GM12865 (cell line): ENCODE measurements around the gene PTPRN2.

Experiments used
- DNase-seq: peaks from one replicate; pipeline ENCODE4 v3.0.0; 2010; ENCODE audit warnings: low read depth
- H3K4me3 ChIP-seq: 2 replicates; pipeline ENCODE4 v1.5.1; 2011; ENCODE audit warnings: mild to moderate bottlenecking, low read depth, low read length, control low read depth
- TF ChIP-seq, protein P1 (sequence below): IDR thresholded peaks from 2 replicates; pipeline ENCODE4 v1.5.1; 2011; ENCODE audit warnings: low read length, control low read depth, low read depth, inconsistent platforms; ENCODE audit not compliant: insufficient read depth; ENCODE audit errors: missing control alignments

Gene PTPRN2

DNA sequence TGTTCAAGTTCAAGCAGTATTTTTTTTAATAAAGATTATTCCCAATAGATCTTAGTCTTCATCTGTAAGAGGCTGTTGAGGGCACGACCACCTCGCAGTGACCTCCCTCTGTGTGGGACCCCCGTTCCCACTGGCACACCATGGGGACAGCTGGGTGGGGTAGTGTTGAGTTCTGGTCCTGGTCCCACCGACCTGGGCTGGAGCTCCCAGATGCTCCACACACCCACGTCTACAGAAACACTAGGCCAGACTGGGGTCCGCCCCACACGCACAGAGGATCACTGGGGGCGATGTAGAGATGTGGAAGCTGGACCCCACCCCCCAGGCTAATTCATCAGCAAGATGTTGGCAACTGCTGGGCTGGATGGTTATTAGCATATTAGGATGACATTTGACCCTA is 623.6 kb downstream of the PTPRN2 start:
- TF ChIP-seq, protein P1, sequence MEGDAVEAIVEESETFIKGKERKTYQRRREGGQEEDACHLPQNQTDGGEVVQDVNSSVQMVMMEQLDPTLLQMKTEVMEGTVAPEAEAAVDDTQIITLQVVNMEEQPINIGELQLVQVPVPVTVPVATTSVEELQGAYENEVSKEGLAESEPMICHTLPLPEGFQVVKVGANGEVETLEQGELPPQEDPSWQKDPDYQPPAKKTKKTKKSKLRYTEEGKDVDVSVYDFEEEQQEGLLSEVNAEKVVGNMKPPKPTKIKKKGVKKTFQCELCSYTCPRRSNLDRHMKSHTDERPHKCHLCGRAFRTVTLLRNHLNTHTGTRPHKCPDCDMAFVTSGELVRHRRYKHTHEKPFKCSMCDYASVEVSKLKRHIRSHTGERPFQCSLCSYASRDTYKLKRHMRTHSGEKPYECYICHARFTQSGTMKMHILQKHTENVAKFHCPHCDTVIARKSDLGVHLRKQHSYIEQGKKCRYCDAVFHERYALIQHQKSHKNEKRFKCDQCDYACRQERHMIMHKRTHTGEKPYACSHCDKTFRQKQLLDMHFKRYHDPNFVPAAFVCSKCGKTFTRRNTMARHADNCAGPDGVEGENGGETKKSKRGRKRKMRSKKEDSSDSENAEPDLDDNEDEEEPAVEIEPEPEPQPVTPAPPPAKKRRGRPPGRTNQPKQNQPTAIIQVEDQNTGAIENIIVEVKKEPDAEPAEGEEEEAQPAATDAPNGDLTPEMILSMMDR: no peak
- DNase-seq: no peak
- no peak overlapping the region for H3K4me3 ChIP-seq

DNA sequence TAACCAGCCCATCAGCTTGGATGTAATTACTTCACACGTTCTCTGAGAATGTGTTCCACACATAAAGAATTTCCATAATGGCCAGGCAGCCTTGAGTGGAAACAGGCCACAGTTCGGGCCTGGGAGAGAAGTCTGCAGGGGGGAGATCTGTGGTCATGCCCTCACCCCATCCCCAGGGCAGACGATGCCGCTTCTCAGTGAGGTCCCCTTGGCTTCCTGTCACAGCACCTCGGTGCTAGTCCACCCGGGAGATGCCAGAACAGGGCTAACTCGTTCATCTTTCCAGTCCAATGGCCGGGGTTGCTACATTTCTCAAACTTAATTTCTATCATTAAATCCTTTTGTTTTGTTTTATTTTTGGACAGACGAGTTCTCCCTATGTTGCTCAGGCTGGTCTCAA is 624.1 kb downstream of the PTPRN2 start:
- H3K4me3 ChIP-seq: no peak overlapping the region
- DNase-seq: no peak
- TF ChIP-seq, protein P1: no peak

DNA sequence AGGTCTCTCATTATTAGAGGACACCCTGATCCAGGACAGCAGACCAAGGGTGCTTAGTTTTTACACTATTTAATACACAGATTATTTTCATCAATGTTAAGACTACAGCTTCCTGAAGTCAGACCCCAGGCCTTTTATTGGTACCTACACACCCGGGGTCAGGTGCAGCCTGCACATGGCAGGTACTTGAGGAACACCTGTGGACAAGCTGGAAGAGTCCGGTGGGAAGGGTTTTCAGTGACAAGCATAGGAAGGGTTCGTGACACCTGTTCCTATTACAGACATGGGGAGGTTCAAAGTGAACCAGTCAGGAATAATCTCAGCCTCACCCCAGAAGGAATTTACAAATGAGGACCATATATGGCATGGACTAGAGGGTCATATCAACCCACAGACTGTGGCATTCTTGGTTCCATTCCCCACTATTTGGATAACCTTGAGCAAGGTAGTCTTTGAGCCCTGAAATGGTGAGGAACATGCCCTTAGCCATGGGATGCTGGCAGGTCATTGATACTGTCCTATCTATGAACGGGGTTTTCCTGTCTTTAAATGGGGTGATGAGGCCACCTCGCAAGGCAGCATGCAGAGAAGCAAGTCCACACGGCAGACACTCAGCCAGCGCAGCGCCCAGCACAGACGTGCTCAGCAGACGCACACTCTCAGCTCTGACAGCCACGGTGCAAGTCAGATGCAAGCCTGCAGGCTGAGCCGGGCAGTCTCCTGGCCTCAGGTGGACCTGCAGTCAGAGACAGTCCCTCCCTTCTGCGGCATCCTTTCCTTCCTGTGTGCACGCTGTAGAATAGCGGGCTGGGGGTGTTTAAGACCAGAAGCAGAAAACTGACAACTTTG is 624.9 kb downstream of the PTPRN2 start:
- no peak for DNase-seq
- TF ChIP-seq, protein P1: no peak
- no peak overlapping the region for H3K4me3 ChIP-seq

GRCh38 chr7:157961731-157962457 is 625.7 kb downstream of the PTPRN2 start:
- H3K4me3 ChIP-seq: no peak overlapping the region
- TF ChIP-seq, protein P1: no peak
- DNase-seq: no peak

DNA sequence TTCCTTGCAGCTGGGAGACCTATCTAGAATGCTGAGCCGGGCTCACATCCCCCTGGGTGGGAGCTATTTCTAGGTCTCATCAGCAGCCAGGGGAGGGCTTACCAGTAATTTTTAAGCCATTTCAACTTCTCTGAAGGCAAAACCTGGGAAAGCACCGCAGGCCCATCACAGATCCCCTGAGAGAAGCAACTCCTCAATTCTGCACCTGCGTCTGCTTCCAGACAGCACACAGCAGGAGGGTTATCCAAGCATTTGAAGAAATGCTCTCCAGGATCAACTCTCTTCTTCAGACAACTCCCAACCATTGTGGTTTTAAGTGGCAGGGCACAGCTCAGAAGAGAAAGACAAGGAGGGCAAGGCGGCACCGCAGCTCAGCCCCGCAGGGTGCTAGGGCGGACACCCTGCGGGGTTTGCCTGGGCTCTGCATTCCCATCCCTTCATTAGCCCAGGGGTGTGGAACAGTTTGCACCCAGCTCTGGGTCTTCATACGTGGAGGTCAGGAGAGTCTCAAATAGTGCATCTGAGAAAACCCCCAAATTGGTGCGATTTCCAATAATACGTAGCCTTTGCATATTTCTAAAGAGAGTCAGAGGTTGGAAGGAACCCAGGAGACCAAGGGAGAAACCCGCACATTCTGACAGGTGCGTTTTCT is 632.1 kb downstream of the PTPRN2 start:
- DNase-seq: no peak
- no peak overlapping the region for H3K4me3 ChIP-seq
- TF ChIP-seq, protein P1: no peak

DNA sequence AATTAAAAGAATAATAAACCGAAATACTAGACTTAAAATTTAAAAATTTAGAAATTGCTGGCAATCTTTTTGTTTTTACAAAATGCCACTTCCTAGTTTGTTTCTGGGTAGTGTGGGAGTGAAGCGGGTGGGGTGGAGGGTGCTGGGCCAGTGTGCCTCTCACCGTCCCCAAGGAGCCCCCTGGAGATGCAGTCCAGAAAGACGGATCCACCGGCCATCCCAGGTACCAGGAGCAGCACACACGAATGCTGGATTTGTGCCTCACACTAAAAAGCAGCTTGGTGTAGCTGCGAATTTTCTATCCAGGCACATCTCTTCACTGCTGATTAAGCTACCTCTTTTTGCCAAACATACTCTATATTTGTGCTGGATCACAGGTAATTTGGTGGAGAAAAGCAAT is 632.7 kb downstream of the PTPRN2 start:
- DNase-seq: no peak
- no peak overlapping the region for H3K4me3 ChIP-seq
- TF ChIP-seq, protein P1: no peak
